Peyer's patch (tissue), 4 donors: ENCODE measurements around the gene IVD.

ENCODE experiments used
- POLR2A ChIP-seq, 2 donors: fragments of 450-650 bp; IDR thresholded peaks; one replicate each; pipeline ENCODE4 v1.5.1; 2017; ENCODE audit warnings: antibody characterized with exemption in 2 of 2, mild to moderate bottlenecking in 2 of 2, moderate library complexity in 2 of 2
- TF ChIP-seq, protein P1 (sequence below), 6 experiments: fragments of 450-650 bp in 4 of 6; fragments of 200-600 bp in 2 of 6; sonication (generic) in 1 of 6; IDR thresholded peaks; one replicate each; pipeline ENCODE4 v1.5.1; 2017 to 2019; ENCODE audit warnings: antibody characterized with exemption in 6 of 6, mild to moderate bottlenecking in 3 of 6, moderate library complexity in 1 of 6

DNA sequence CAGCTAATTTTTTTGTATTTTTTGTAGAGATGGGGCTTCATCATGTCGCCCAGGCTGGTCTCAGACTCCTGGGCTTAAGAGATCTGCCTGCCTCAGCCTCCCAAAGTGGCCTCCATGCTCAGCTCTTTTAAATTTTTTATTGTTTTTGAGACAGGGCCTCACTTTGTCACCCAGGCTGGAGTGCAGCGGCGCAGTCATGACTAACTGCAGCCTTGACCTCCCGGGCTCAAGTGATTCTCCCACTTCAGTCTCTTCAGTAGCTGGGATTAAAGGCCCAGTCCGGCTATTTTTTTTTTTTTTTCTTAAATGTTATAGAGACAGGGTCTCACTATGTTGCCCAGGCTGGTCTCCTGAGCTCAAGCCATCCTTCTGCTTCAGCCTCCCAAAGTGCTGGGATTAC lies 20.1 kb downstream of the IVD start:
- TF ChIP-seq, protein P1, sequence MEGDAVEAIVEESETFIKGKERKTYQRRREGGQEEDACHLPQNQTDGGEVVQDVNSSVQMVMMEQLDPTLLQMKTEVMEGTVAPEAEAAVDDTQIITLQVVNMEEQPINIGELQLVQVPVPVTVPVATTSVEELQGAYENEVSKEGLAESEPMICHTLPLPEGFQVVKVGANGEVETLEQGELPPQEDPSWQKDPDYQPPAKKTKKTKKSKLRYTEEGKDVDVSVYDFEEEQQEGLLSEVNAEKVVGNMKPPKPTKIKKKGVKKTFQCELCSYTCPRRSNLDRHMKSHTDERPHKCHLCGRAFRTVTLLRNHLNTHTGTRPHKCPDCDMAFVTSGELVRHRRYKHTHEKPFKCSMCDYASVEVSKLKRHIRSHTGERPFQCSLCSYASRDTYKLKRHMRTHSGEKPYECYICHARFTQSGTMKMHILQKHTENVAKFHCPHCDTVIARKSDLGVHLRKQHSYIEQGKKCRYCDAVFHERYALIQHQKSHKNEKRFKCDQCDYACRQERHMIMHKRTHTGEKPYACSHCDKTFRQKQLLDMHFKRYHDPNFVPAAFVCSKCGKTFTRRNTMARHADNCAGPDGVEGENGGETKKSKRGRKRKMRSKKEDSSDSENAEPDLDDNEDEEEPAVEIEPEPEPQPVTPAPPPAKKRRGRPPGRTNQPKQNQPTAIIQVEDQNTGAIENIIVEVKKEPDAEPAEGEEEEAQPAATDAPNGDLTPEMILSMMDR (IDR thresholded peaks at IDR 0.05), result no peak
- no peak for TF ChIP-seq POLR2A (IDR thresholded peaks at IDR 0.05)
